Neural progenitor cell (in vitro differentiated cells): ENCODE data around the gene KLB. TPM values are rescaled to one million over a fixed set of nuclear protein-coding genes. Genes with fewer than 3 reads are reported as not detected.
"Not testable (repeated sequence)": the region's sequence is repeated elsewhere in the genome, so short reads cannot be mapped to it uniquely, and the experiment has no call there.

Experiments used
- DNase-seq: peaks from one replicate; pipeline ENCODE4 v3.0.0-alpha.2; 2016; ENCODE audit warnings: low spot score
- H2AFZ ChIP-seq: fragments of 200-600 bp; sonication (generic); replicated peaks from 2 replicates; pipeline ENCODE4 v1.6.1; 2016; ENCODE audit warnings: antibody characterized with exemption
- H3F3A ChIP-seq: fragments of 200-600 bp; sonication (generic); 2 replicates; pipeline ENCODE4 v1.6.1; 2016; ENCODE audit warnings: antibody characterized with exemption, low read depth
- H3K27ac ChIP-seq: fragments of 200-600 bp; sonication (generic); 2 replicates; pipeline ENCODE4 v1.5.1; 2016; ENCODE audit warnings: mild to moderate bottlenecking
- H3K27me3 ChIP-seq: fragments of 200-600 bp; sonication (generic); 2 replicates; pipeline ENCODE4 v1.6.1; 2016; ENCODE audit warnings: mild to moderate bottlenecking, moderate library complexity
- H3K36me3 ChIP-seq: fragments of 200-600 bp; sonication (generic); 2 replicates; pipeline ENCODE4 v1.5.1; 2016
- H3K4me1 ChIP-seq: fragments of 200-600 bp; sonication (generic); 2 replicates; pipeline ENCODE4 v1.6.1; 2016; ENCODE audit warnings: mixed run types
- H3K4me2 ChIP-seq: fragments of 200-600 bp; sonication (generic); 2 replicates; pipeline ENCODE4 v1.6.1; 2016
- H3K4me3 ChIP-seq: fragments of 200-600 bp; sonication (generic); 2 replicates; pipeline ENCODE4 v1.5.1; 2016
- H3K79me2 ChIP-seq: fragments of 200-600 bp; sonication (generic); 2 replicates; pipeline ENCODE4 v1.6.1; 2016; ENCODE audit warnings: low read depth
- H3K9ac ChIP-seq: fragments of 200-600 bp; sonication (generic); 2 replicates; pipeline ENCODE4 v1.6.1; 2016
- H3K9me3 ChIP-seq: fragments of 200-600 bp; sonication (generic); 2 replicates; pipeline ENCODE4 v1.5.1; 2016; ENCODE audit warnings: low read depth
- H4K20me1 ChIP-seq: fragments of 200-600 bp; sonication (generic); 2 replicates; pipeline ENCODE4 v1.6.1; 2016; ENCODE audit warnings: low read depth
- H3K27ac Mint-ChIP-seq: 3 replicates; pipeline ENCODE4 v1.8.0; 2021; ENCODE audit warnings: mixed read lengths
- H3K27me3 Mint-ChIP-seq: 2 replicates; pipeline ENCODE4 v1.8.0; 2022; ENCODE audit warnings: low read depth, mild to moderate bottlenecking, inconsistent platforms, moderate library complexity, mixed read lengths; ENCODE audit not compliant: insufficient read depth
- H3K36me3 Mint-ChIP-seq: 3 replicates; pipeline ENCODE4 v1.8.0; 2021; ENCODE audit warnings: mixed read lengths
- H3K4me1 Mint-ChIP-seq: 3 replicates; pipeline ENCODE4 v1.8.0; 2021; ENCODE audit warnings: mixed read lengths
- H3K4me3 Mint-ChIP-seq: 3 replicates; pipeline ENCODE4 v1.8.0; 2021; ENCODE audit warnings: mild to moderate bottlenecking, moderate library complexity, mixed read lengths
- H3K9me3 Mint-ChIP-seq: 3 replicates; pipeline ENCODE4 v1.8.0; 2020; ENCODE audit warnings: mixed read lengths
- EZH2 ChIP-seq: fragments of 200-600 bp; sonication (generic); IDR thresholded peaks from 2 replicates; pipeline ENCODE4 v1.6.1; 2017; ENCODE audit warnings: antibody characterized with exemption, mild to moderate bottlenecking, moderate library complexity
- EZH2phosphoT487 ChIP-seq: fragments of 200-600 bp; sonication (generic); IDR thresholded peaks from 2 replicates; pipeline ENCODE4 v1.6.1; 2017; ENCODE audit warnings: antibody characterized with exemption
- total RNA-seq: library from RNA; depleted of rRNA; stranded (reverse); fragments of >200 nt; gene quantifications from 2 replicates; pipeline ENCODE4 v1.2.3, GENCODE V29; 2015; ENCODE audit warnings: low replicate concordance
- TF ChIP-seq, protein P1 (sequence below): fragments of 200-600 bp; sonication (generic); IDR thresholded peaks from 2 replicates; pipeline ENCODE4 v1.5.1; 2017; ENCODE audit warnings: antibody characterized with exemption, mild to moderate bottlenecking

Gene KLB
- total RNA-seq, 1 donor from 2014 or later: not detected

DNA sequence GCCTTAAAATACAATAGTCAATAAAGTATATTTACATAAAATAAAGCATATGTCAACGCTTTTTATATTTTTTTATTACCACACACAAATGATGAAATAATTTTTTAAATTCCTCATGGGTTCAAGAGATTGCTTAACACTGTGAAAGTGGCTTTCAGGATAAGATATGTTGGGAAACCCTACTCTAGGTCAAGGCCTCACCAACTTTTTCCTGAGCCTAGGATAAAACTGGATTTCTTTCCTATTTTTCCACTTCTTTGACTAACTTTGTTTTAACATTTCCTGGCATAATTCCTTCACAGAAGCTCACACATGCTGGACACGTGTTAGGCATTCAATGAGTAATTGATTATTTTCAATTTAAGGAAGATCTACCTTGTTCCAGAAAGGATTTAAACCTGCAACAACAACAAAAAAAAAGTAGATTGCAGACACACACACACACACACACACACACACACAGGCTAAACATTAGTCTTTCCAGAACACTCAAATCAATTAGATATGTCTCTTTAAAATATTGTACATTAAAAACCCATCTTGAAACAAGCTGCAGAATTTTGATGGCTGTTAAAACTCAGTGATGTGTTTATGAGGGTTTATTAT, 9.1 kb downstream of the KLB start:
- H3F3A ChIP-seq: no peaks in the 10 kb centered on the region
- no peaks in the 10 kb centered on the region for H3K79me2 ChIP-seq
- TF ChIP-seq EZH2 (no peak), EZH2phosphoT487 (no peak)
- TF ChIP-seq, protein P1, sequence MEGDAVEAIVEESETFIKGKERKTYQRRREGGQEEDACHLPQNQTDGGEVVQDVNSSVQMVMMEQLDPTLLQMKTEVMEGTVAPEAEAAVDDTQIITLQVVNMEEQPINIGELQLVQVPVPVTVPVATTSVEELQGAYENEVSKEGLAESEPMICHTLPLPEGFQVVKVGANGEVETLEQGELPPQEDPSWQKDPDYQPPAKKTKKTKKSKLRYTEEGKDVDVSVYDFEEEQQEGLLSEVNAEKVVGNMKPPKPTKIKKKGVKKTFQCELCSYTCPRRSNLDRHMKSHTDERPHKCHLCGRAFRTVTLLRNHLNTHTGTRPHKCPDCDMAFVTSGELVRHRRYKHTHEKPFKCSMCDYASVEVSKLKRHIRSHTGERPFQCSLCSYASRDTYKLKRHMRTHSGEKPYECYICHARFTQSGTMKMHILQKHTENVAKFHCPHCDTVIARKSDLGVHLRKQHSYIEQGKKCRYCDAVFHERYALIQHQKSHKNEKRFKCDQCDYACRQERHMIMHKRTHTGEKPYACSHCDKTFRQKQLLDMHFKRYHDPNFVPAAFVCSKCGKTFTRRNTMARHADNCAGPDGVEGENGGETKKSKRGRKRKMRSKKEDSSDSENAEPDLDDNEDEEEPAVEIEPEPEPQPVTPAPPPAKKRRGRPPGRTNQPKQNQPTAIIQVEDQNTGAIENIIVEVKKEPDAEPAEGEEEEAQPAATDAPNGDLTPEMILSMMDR: no peak
- Mint-ChIP-seq H3K27me3 (no peaks in the 10 kb centered on the region), H3K9me3 (no peaks in the 10 kb centered on the region), H3K36me3 (no peaks in the 10 kb centered on the region), H3K4me1 (no peaks in the 10 kb centered on the region), H3K27ac (no peak overlapping the region), H3K4me3 (no peak overlapping the region)
- no peak overlapping the region for H3K4me3 ChIP-seq
- no peak for DNase-seq
- no peaks in the 10 kb centered on the region for H3K36me3 ChIP-seq
- H3K9ac ChIP-seq: no peak overlapping the region
- H3K4me1 ChIP-seq: no peaks in the 10 kb centered on the region
- no peaks in the 10 kb centered on the region for H3K27me3 ChIP-seq
- H3K4me2 ChIP-seq: no peak overlapping the region
- H3K9me3 ChIP-seq: no peaks in the 10 kb centered on the region
- no peaks in the 10 kb centered on the region for H4K20me1 ChIP-seq
- H3K27ac ChIP-seq: no peak overlapping the region
- H2AFZ ChIP-seq: peak overlapping the region; percentile 26

DNA sequence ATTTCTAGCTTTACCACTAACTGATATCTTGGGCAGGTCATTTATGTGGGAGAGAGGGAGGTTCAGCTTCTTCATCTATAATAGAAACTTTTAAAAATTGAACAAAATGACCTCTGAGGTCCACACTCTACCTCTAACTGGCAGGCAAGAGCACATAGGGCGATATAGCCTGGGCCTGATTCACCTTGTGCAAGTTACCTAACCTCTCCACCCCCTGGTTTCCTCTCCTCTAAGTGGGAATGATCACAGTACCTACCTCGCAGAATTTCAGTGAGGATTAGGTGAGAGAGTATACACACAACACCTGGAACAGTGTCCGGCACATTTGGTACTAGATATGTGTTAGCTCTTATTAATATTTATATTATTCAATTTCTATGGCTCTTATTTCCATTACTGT, 15.5 kb downstream of the KLB start:
- Mint-ChIP-seq H3K36me3 (no peaks in the 10 kb centered on the region), H3K9me3 (no peaks in the 10 kb centered on the region), H3K27me3 (no peaks in the 10 kb centered on the region), H3K4me3 (no peak overlapping the region), H3K4me1 (no peaks in the 10 kb centered on the region), H3K27ac (no peak overlapping the region)
- Histone ChIP-seq H3K4me1 (no peaks in the 10 kb centered on the region), H3K27me3 (no peaks in the 10 kb centered on the region), H3K36me3 (no peaks in the 10 kb centered on the region), H3K9ac (no peak overlapping the region), H3K4me2 (no peak overlapping the region), H3K9me3 (no peaks in the 10 kb centered on the region), H3F3A (no peaks in the 10 kb centered on the region), H2AFZ (no peak overlapping the region), H3K79me2 (no peaks in the 10 kb centered on the region), H3K4me3 (no peak overlapping the region), H3K27ac (no peak overlapping the region), H4K20me1 (no peaks in the 10 kb centered on the region)
- no peak for TF ChIP-seq EZH2phosphoT487
- no peak for TF ChIP-seq EZH2
- TF ChIP-seq, protein P1: no peak
- no peak for DNase-seq

DNA sequence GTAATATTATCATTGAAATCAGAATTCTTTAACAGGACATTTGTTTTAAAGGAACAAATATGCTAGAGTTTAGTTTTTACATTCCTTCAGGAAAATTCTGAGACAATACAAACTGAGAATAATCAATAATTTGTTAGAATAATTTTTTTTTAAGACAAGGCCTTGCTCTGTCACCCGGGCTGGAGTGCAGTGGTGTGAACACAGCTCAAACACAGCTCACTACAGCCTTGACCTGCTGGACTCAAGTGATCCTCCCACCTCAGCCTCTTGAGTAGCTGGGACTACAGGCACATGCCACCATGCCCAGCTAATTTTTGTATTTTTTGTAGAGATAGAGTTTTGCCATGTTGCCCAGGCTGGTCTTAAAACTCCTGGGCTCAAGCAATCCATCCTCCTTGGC, 18.6 kb downstream of the KLB start:
- not testable (repeated sequence) for H3K36me3 ChIP-seq, H3K27me3 ChIP-seq, H4K20me1 ChIP-seq, H3K9me3 ChIP-seq, H3K79me2 ChIP-seq, H3K9me3 Mint-ChIP-seq, DNase-seq, H3K9ac ChIP-seq, H2AFZ ChIP-seq, H3F3A ChIP-seq, H3K4me3 ChIP-seq, H3K4me2 ChIP-seq, H3K36me3 Mint-ChIP-seq, H3K4me1 Mint-ChIP-seq, H3K27ac Mint-ChIP-seq, H3K4me1 ChIP-seq, H3K27ac ChIP-seq, H3K4me3 Mint-ChIP-seq, H3K27me3 Mint-ChIP-seq

DNA sequence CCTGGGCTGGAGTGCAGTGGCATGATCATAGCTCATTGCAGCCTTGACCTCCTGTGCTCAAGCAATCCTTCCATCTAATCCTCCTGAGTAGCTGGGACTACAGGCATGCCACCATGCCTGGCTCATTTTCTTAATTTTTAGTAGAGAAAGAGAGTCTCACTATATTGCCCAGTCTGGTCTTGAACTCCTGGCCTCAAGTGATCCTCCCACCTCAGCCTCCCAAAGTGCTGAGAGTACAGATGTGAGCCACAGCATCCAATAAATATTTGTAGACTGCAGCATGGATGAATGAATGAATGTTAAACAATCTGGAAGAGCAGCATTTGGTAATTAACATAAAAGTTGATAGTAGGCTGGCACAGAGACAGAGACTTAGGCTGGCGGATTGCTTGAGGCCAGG, 20.0 kb downstream of the KLB start:
- Histone ChIP-seq H3K9me3 (no peaks in the 10 kb centered on the region), H3K36me3 (no peaks in the 10 kb centered on the region), H3K4me2 (no peak overlapping the region), H3F3A (no peaks in the 10 kb centered on the region), H3K9ac (no peak overlapping the region), H4K20me1 (no peaks in the 10 kb centered on the region), H3K4me3 (no peak overlapping the region), H3K27ac (no peak overlapping the region), H2AFZ (no peak overlapping the region), H3K27me3 (no peaks in the 10 kb centered on the region), H3K79me2 (no peaks in the 10 kb centered on the region), H3K4me1 (peaks cover 7% of the 10 kb centered on the region)
- no peak overlapping the region for H3K27ac Mint-ChIP-seq
- no peaks in the 10 kb centered on the region for H3K9me3 Mint-ChIP-seq
- no peak overlapping the region for H3K4me3 Mint-ChIP-seq
- DNase-seq: no peak
- no peaks in the 10 kb centered on the region for H3K4me1 Mint-ChIP-seq
- no peaks in the 10 kb centered on the region for H3K36me3 Mint-ChIP-seq
- H3K27me3 Mint-ChIP-seq: peaks cover 3% of the 10 kb centered on the region
- TF ChIP-seq EZH2: no peak
- TF ChIP-seq, protein P1: no peak
- no peak for TF ChIP-seq EZH2phosphoT487
